Stimulated activated CD4-positive, alpha-beta T cell treated with anti-CD3 and anti-CD28 coated beads, Interleukin-4, amount 100 ng/mL, for 1 hour (primary cell): ENCODE measurements around the gene TTN.

Experiments
- DNase-seq: peaks from one replicate; pipeline ENCODE4 v3.0.0-alpha.2; 2020

TTN gene

GRCh38 chr2:178641498-178641897, 165.7 kb downstream of the TTN start:
- DNase-seq = no peak

GRCh38 chr2:178635897-178636296, 171.3 kb downstream of the TTN start:
- no peak for DNase-seq

- no peak for DNase-seq
Measured at GRCh38 chr2:178632729-178633128, 174.5 kb downstream of the TTN start.

GRCh38 chr2:178630581-178630980, 176.6 kb downstream of the TTN start:
- DNase-seq = no peak

- no peak for DNase-seq
Measured at GRCh38 chr2:178629463-178629862, 177.8 kb downstream of the TTN start.

GRCh38 chr2:178628605-178629004, 178.6 kb downstream of the TTN start:
- no peak for DNase-seq

- DNase-seq = no peak
Measured at GRCh38 chr2:178627401-178627800, 179.8 kb downstream of the TTN start.

- DNase-seq = no peak
Measured at GRCh38 chr2:178615969-178616368, 191.3 kb downstream of the TTN start.

- no peak for DNase-seq
Measured at GRCh38 chr2:178602901-178603300, 204.3 kb downstream of the TTN start.

- no peak for DNase-seq
Measured at GRCh38 chr2:178592655-178593054, 214.6 kb downstream of the TTN start.

GRCh38 chr2:178589335-178589734, 217.9 kb downstream of the TTN start:
- no peak for DNase-seq

- DNase-seq = no peak
Measured at GRCh38 chr2:178584666-178585065, 222.6 kb downstream of the TTN start.

- DNase-seq = no peak
Measured at GRCh38 chr2:178579006-178579405, 228.2 kb downstream of the TTN start.

- DNase-seq = no peak
Measured at GRCh38 chr2:178574789-178575188, 232.4 kb downstream of the TTN start.

GRCh38 chr2:178568227-178568626, 239.0 kb downstream of the TTN start:
- no peak for DNase-seq

GRCh38 chr2:178553047-178553446, 254.2 kb downstream of the TTN start:
- no peak for DNase-seq

GRCh38 chr2:178550352-178550751, 256.9 kb downstream of the TTN start:
- no peak for DNase-seq

GRCh38 chr2:178542569-178542968, 264.7 kb downstream of the TTN start:
- DNase-seq = no peak

- DNase-seq = no peak
Measured at GRCh38 chr2:178542161-178542560, 265.1 kb downstream of the TTN start.

- DNase-seq = no peak
Measured at GRCh38 chr2:178536037-178536436, 271.2 kb downstream of the TTN start.

- no peak for DNase-seq
Measured at GRCh38 chr2:178531168-178531567, 276.1 kb downstream of the TTN start.

- no peak for DNase-seq
Measured at GRCh38 chr2:178530625-178531142, 276.5 kb downstream of the TTN start.

- DNase-seq = no peak
Measured at GRCh38 chr2:178530131-178530530, 277.1 kb downstream of the TTN start.

GRCh38 chr2:178529194-178529593, 278.0 kb downstream of the TTN start:
- no peak for DNase-seq

GRCh38 chr2:178528647-178529046, 278.6 kb downstream of the TTN start:
- no peak for DNase-seq

- DNase-seq = no peak
Measured at GRCh38 chr2:178527592-178527991, 279.6 kb downstream of the TTN start.
